BJ (cell line): ENCODE data around the gene CALHM5. TPM values are rescaled to one million over a fixed set of nuclear protein-coding genes. Genes with fewer than 3 reads are reported as not detected.
"Not testable (repeated sequence)": the region's sequence is repeated elsewhere in the genome, so short reads cannot be mapped to it uniquely, and the experiment has no call there.

Source experiments
- CTCF ChIA-PET: fragments of 350-600 bp; formaldehyde crosslinking; extraction: SDS; loops from one replicate; lab custom pipeline; 2021; ENCODE audit warnings: antibody characterized with exemption, inconsistent platforms; lab: Yijun Ruan, JAX
- POLR2A ChIA-PET: fragments of 300-600 bp; sonication (Branson Sonifier 250); formaldehyde crosslinking; extraction: SDS; loops from one replicate; lab custom pipeline; 2021; ENCODE audit warnings: antibody characterized with exemption; lab: Charles Lee
- DNase-seq: peaks from one replicate; pipeline ENCODE4 v3.0.0-alpha.2; 2011; ENCODE audit warnings: low read depth
- H3K27me3 ChIP-seq: 2 replicates; pipeline ENCODE4 v1.6.0; 2011; ENCODE audit warnings: low read length; ENCODE audit not compliant: control insufficient read depth, insufficient read depth
- H3K36me3 ChIP-seq: 2 replicates; pipeline ENCODE4 v1.5.1; 2011; ENCODE audit warnings: low read length; ENCODE audit not compliant: control insufficient read depth, insufficient read depth
- H3K4me3 ChIP-seq: 2 replicates; pipeline ENCODE4 v1.5.1; 2011; ENCODE audit warnings: low read depth, mild to moderate bottlenecking, control low read depth, low read length
- CTCF ChIP-seq: IDR thresholded peaks from 2 replicates; pipeline ENCODE4 v1.5.1; 2011; ENCODE audit warnings: low read depth, mild to moderate bottlenecking, control low read depth, inconsistent platforms, low read length, moderate library complexity; ENCODE audit not compliant: insufficient read depth
- polyA plus RNA-seq: library from polyadenylated mRNA; depleted of rRNA; stranded (reverse); fragments of >200 nt; gene quantifications from 2 replicates; pipeline ENCODE4 v1.2.3, GENCODE V29; 2011

Gene CALHM5
- polyA plus RNA-seq, 1 experiment, result 4.4 TPM

- ChIA-PET POLR2A (no interaction called here), CTCF (no interaction called here)
Measured at GRCh38 chr6:116491610-116492330, 19.7 kb upstream of the CALHM5 start.

GRCh38 chr6:116492331-116493067, 18.9 kb upstream of the CALHM5 start:
- CTCF ChIA-PET, result no interaction called here
- H3K27me3 ChIP-seq, result no peaks in the 10 kb centered on the region
- TF ChIP-seq CTCF, result no peak
- no peak overlapping the region for H3K4me3 ChIP-seq
- no peak for DNase-seq
- POLR2A ChIA-PET, result no interaction called here
- no peaks in the 10 kb centered on the region for H3K36me3 ChIP-seq

More at GRCh38 chr6:116491610-116492330, 19.7 kb upstream of the CALHM5 start:
- DNase-seq, result no peak
- Histone ChIP-seq H3K36me3 (no peaks in the 10 kb centered on the region), H3K4me3 (no peak overlapping the region), H3K27me3 (no peaks in the 10 kb centered on the region)
- TF ChIP-seq CTCF, result no peak

GRCh38 chr6:116495161-116495560, 16.3 kb upstream of the CALHM5 start:
- H3K27me3 ChIP-seq, POLR2A ChIA-PET: not testable (repeated sequence)
- CTCF ChIA-PET, result interaction anchor here (0.6 to 2.2 kb wide), 3 partner anchors 16 to 1036 kb away, joined by 3 to 9 read pairs (median 6); partner anchors contain the start of gene CALHM5

GRCh38 chr6:116497113-116497676, 14.2 kb upstream of the CALHM5 start:
- ChIA-PET CTCF (interaction anchor here (1.5 kb wide), 2 partner anchors 14 to 17 kb away, joined by 3 to 6 read pairs; partner anchors contain the start of gene CALHM5), POLR2A (no interaction called here)
- no peak for TF ChIP-seq CTCF
- no peaks in the 10 kb centered on the region for H3K36me3 ChIP-seq
- H3K4me3 ChIP-seq, result no peak overlapping the region
- no peaks in the 10 kb centered on the region for H3K27me3 ChIP-seq
- no peak for DNase-seq

More at GRCh38 chr6:116495161-116495560, 16.3 kb upstream of the CALHM5 start:
- not testable (repeated sequence) for H3K36me3 ChIP-seq, DNase-seq, H3K4me3 ChIP-seq

- POLR2A ChIA-PET, result no interaction called here
- Histone ChIP-seq H3K4me3 (no peak overlapping the region), H3K27me3 (no peaks in the 10 kb centered on the region), H3K36me3 (no peaks in the 10 kb centered on the region)
- no peak for TF ChIP-seq CTCF
- DNase-seq, result no peak
- CTCF ChIA-PET, result interaction anchor here (0.6 to 2.1 kb wide), 2 partner anchors 9 to 11 kb away, joined by 3 to 8 read pairs; partner anchors contain the start of gene CALHM5
Measured at GRCh38 chr6:116500969-116501433, 10.4 kb upstream of the CALHM5 start.
